Erythroblast (primary cell): Measurements from ENCODE around the gene HEXIM2.

ENCODE experiments used
- GATA1 ChIP-seq: IDR thresholded peaks from 2 replicates; pipeline ENCODE4 v1.6.1; 2011; ENCODE audit warnings: low read depth, mild to moderate bottlenecking, control low read depth, low read length, moderate library complexity
- POLR2A ChIP-seq: IDR thresholded peaks from 2 replicates; pipeline ENCODE4 v1.6.1; 2011; ENCODE audit warnings: mild to moderate bottlenecking, low read length

GRCh38 chr17:45168991-45169752 is 7.5 kb downstream of the HEXIM2 start:
- TF ChIP-seq GATA1 = no peak
- no peak for TF ChIP-seq POLR2A
